Measurements from ENCODE around the gene APOA5.

- no peak for TF ChIP-seq REST (IDR thresholded peaks at IDR 0.05; ENCODE audit: insufficient read depth in 1 of 2, low read depth in 2 of 2, low read length in 2 of 2)
- TF ChIP-seq TAF1 (IDR thresholded peaks at IDR 0.05; ENCODE audit: borderline replicate concordance, insufficient read depth, low read length): no peak
Observed at GRCh38 chr11:116827461-116827860, 35.8 kb upstream of the APOA5 start.
